GM21447 (cell line): ENCODE measurements around the gene TMEM14C.

ENCODE experiments used
- ATAC-seq: cut with Tn5 transposase; IDR thresholded peaks from one replicate; pipeline ENCODE4 v1.9.1; 2021; ENCODE audit not compliant: unreplicated experiment

Gene TMEM14C

GRCh38 chr6:10759884-10760329 is 37.0 kb downstream of the TMEM14C start:
- no peak for ATAC-seq

GRCh38 chr6:10763006-10763405 is 40.1 kb downstream of the TMEM14C start:
- no peak for ATAC-seq

- no peak for ATAC-seq
Observed at GRCh38 chr6:10769419-10769818, 46.5 kb downstream of the TMEM14C start.

DNA sequence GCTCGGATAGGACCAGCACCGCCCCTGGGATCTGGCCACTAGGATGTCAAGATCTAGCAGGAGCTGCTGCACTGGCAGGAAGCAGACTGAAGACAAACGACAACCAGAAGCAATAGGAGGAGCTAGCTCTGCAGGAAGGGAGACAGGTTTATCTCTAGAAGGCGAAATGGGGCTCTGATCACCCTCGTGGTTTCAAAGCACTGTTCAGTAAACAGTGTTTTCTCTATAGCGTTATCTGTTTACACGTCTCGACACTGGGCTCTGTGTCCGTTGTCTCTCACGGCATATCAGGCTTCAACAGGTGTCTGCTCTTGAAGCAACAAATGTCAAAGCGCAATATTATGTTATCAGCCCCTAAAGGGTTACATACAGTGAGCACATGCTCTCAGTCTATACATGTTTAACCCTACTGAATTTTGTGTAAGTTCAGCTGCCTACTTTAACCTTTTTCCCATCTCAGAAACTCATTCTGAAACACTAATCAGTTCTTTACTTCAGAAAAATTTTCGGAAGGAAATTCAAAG is 48.6 kb downstream of the TMEM14C start:
- no peak for ATAC-seq

DNA sequence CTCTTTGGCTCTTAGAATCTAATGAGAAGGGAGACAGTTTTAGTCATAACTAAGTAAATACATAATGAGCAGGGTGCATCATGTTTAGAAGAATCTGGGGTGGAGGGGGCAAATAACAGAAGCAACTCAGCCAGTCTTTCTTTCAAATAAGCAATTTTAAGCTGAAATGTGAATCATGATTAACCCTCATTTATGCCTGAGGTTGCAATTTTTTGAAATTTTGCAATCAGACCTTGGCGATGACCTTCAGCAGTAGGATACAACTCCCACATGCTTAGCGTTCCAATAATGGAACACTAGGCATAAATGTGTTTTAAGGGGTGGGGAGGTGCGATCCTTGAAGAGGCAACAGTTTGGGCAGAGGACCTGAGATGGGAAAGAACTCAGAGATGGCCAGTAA is 55.4 kb downstream of the TMEM14C start:
- no peak for ATAC-seq

GRCh38 chr6:10779076-10779475 is 56.2 kb downstream of the TMEM14C start:
- ATAC-seq = no peak
